ENCODE results near the gene TMCO4.

- TF ChIP-seq CTCF (conservative IDR thresholded peaks at IDR 0.05; ENCODE audit: low read depth, low read length) = no peak
- no peak for TF ChIP-seq EZH2 (IDR thresholded peaks at IDR 0.05; ENCODE audit: borderline replicate concordance, low read depth, low read length, poor library complexity, severe bottlenecking)
Observed at GRCh38 chr1:19705464-19705863, 94.3 kb downstream of the TMCO4 start.

Measured in A673 (cell line).